Keratinocyte (primary cell): Measurements from ENCODE around the gene WDR74. TPM values are rescaled to one million over a fixed set of nuclear protein-coding genes. Genes with fewer than 3 reads are reported as not detected.

ENCODE experiments used
- DNase-seq: peaks from one replicate; pipeline ENCODE4 v3.0.0-alpha.2; 2011; ENCODE audit warnings: low read depth, missing footprints, low spot score
- FAIRE-seq: peaks from 2 replicates; lab custom pipeline; 2011; peaks lifted over from hg19 to GRCh38; lab: Jason Lieb, UNC
- H2AFZ ChIP-seq: 2 replicates; pipeline ENCODE4 v1.6.0; 2012; ENCODE audit warnings: low read length, control low read depth, inconsistent platforms; ENCODE audit not compliant: control insufficient read depth
- H3K27ac ChIP-seq: 2 replicates; pipeline ENCODE4 v1.5.1; 2011; ENCODE audit warnings: low read length; ENCODE audit not compliant: control insufficient read depth, insufficient read depth
- H3K27me3 ChIP-seq: 3 replicates; pipeline ENCODE4 v1.6.0; 2011; ENCODE audit warnings: low read length; ENCODE audit not compliant: control insufficient read depth, insufficient read depth; ENCODE audit errors: extremely low read depth
- H3K36me3 ChIP-seq, 2 experiments: 2 replicates in 1 of 2; 3 replicates in 1 of 2; pipeline ENCODE4 v1.5.1; 2011; ENCODE audit warnings: low read length in 2 of 2, mild to moderate bottlenecking in 1 of 2; ENCODE audit not compliant: control insufficient read depth in 2 of 2, insufficient read depth in 2 of 2; ENCODE audit errors: extremely low read depth in 1 of 2
- H3K4me1 ChIP-seq: 3 replicates; pipeline ENCODE4 v1.5.1; 2011; ENCODE audit warnings: low read length; ENCODE audit not compliant: control insufficient read depth, insufficient read depth; ENCODE audit errors: extremely low read depth
- H3K4me2 ChIP-seq: 3 replicates; pipeline ENCODE4 v1.6.0; 2011; ENCODE audit warnings: low read depth, low read length; ENCODE audit not compliant: control insufficient read depth, insufficient read depth; ENCODE audit errors: extremely low read depth
- H3K4me3 ChIP-seq, 3 experiments: fragments of 200-600 bp in 1 of 3; sonication (generic) in 1 of 3; 2 replicates in 2 of 3; 3 replicates in 1 of 3; pipeline ENCODE4 v1.5.1; 2011 to 2016; ENCODE audit warnings: low read length in 3 of 3, mild to moderate bottlenecking in 3 of 3, control low read depth in 2 of 3, inconsistent platforms in 1 of 3, low read depth in 1 of 3, mixed read lengths in 1 of 3, mixed run types in 1 of 3, moderate library complexity in 1 of 3; ENCODE audit not compliant: control insufficient read depth in 2 of 3, insufficient read depth in 2 of 3; ENCODE audit errors: extremely low read depth in 1 of 3
- H3K79me2 ChIP-seq: 2 replicates; pipeline ENCODE4 v1.6.0; 2012; ENCODE audit warnings: low read length; ENCODE audit not compliant: control insufficient read depth, insufficient read depth
- H3K9ac ChIP-seq: 3 replicates; pipeline ENCODE4 v1.6.0; 2011; ENCODE audit warnings: low read length; ENCODE audit not compliant: control insufficient read depth, insufficient read depth; ENCODE audit errors: extremely low read depth
- H3K9me1 ChIP-seq: 3 replicates; pipeline ENCODE4 v1.6.0; 2011; ENCODE audit warnings: low read length; ENCODE audit not compliant: control insufficient read depth, insufficient read depth; ENCODE audit errors: extremely low read depth
- H3K9me3 ChIP-seq: 2 replicates; pipeline ENCODE4 v1.5.1; 2012; ENCODE audit warnings: low read depth, low read length; ENCODE audit not compliant: control insufficient read depth
- H4K20me1 ChIP-seq: 3 replicates; pipeline ENCODE4 v1.6.0; 2011; ENCODE audit warnings: low read length; ENCODE audit not compliant: control insufficient read depth, insufficient read depth; ENCODE audit errors: extremely low read depth
- CTCF ChIP-seq, 3 experiments: IDR thresholded peaks in 1 of 3; conservative IDR thresholded peaks in 1 of 3; optimal IDR thresholded peaks in 1 of 3; 2 replicates in 2 of 3; 3 replicates in 1 of 3; pipeline versions ENCODE3 to v1.5.1; 2011; ENCODE audit warnings: low read length in 3 of 3, mild to moderate bottlenecking in 3 of 3, moderate library complexity in 2 of 3, control low read depth in 1 of 3, inconsistent platforms in 1 of 3; ENCODE audit not compliant: insufficient read depth in 2 of 3; ENCODE audit errors: extremely low read depth in 1 of 3
- EZH2 ChIP-seq: IDR thresholded peaks from one replicate; pipeline ENCODE4 v1.6.1; 2012; ENCODE audit warnings: inconsistent platforms, mild to moderate bottlenecking, low read length, moderate library complexity
- dilution Hi-C: fragments of 300-500 bp; cut with MboI; formaldehyde crosslinking; loops from one replicate; pipeline ENCODE4 v1.7.0; 2020; ENCODE audit warnings: low sequenced_read_pairs; ENCODE audit not compliant: extremely low pct_ligation_motif_present
- polyA plus RNA-seq, 5 experiments: library from polyadenylated mRNA; depleted of rRNA in 3 of 5; stranded (reverse) in 3 of 5; stranded (forward) in 1 of 5; unstranded in 1 of 5; fragments of >200 nt; gene quantifications; 1 replicate in 1 of 5; 2 replicates in 3 of 5; 3 replicates in 1 of 5; pipeline versions ENCODE4 v1.2.1 to v1.2.3, GENCODE V29; 2011 to 2012; ENCODE audit warnings: missing spikeins in 2 of 5, low read depth in 1 of 5, low replicate concordance in 1 of 5

Gene WDR74
- polyA plus RNA-seq, 1 donor (not counting 4 experiments of a cell fraction or from before 2014, with no cell fraction given): 44.5 TPM

GRCh38 chr11:62823677-62824076 lies 15.7 kb downstream of the WDR74 start:
- DNase-seq (no peak), FAIRE-seq (no peak)
- TF ChIP-seq CTCF (optimal IDR thresholded peaks at IDR 0.05 in 1 of 3, IDR thresholded peaks at IDR 0.05 in 1 of 3, conservative IDR thresholded peaks at IDR 0.05 in 1 of 3; ENCODE audit: extremely low read depth in 1 of 3, insufficient read depth in 2 of 3, low read length in 3 of 3) (no peak), EZH2 (no peak)
- Histone ChIP-seq H3K4me1 (no peaks in the 10 kb centered on the region), H3K27me3 (no peaks in the 10 kb centered on the region), H3K4me2 (no peak overlapping the region), H3K9me3 (no peaks in the 10 kb centered on the region), H3K79me2 (peaks cover 8% of the 10 kb centered on the region), H4K20me1 (no peaks in the 10 kb centered on the region), H3K9ac (no peak overlapping the region), H3K36me3 (peaks cover 33 to 38% of the 10 kb centered on the region in 2 experiments), H2AFZ (no peak overlapping the region), H3K27ac (no peak overlapping the region), H3K9me1 (no peaks in the 10 kb centered on the region), H3K4me3 (no peak overlapping the region)
- dilution Hi-C loops: no loop called here

- dilution Hi-C loops: no loop called here
- DNase-seq: no peak
- no peak for FAIRE-seq
- no peak overlapping the region for H2AFZ ChIP-seq
- H3K79me2 ChIP-seq: no peaks in the 10 kb centered on the region
- no peak overlapping the region for H3K4me2 ChIP-seq
- H3K27me3 ChIP-seq: no peaks in the 10 kb centered on the region
- H4K20me1 ChIP-seq: no peaks in the 10 kb centered on the region
- H3K9ac ChIP-seq: no peak overlapping the region
- no peaks in the 10 kb centered on the region for H3K4me1 ChIP-seq
- no peaks in the 10 kb centered on the region for H3K9me3 ChIP-seq
- no peak overlapping the region for H3K4me3 ChIP-seq
- peaks cover 2 to 7% of the 10 kb centered on the region in 2 experiments for H3K36me3 ChIP-seq
- no peaks in the 10 kb centered on the region for H3K9me1 ChIP-seq
- H3K27ac ChIP-seq: no peak overlapping the region
- TF ChIP-seq EZH2 (no peak), CTCF (optimal IDR thresholded peaks at IDR 0.05 in 1 of 3, IDR thresholded peaks at IDR 0.05 in 1 of 3, conservative IDR thresholded peaks at IDR 0.05 in 1 of 3; ENCODE audit: extremely low read depth in 1 of 3, insufficient read depth in 2 of 3, low read length in 3 of 3) (no peak)
Observed at GRCh38 chr11:62817129-62817528, 22.3 kb downstream of the WDR74 start.
